Endometrial microvascular endothelial cells (primary cell): ENCODE measurements around the gene PAM. TPM values are rescaled to one million over a fixed set of nuclear protein-coding genes. Genes with fewer than 3 reads are reported as not detected.

Experiments used
- in situ Hi-C: cut with HindIII; loops from 2 replicates; pipeline ENCODE4 v1.10.0; 2017; ENCODE audit warnings: low sequenced_read_pairs, low pct_unique_long_range_greater_than_20kb; ENCODE audit errors: inconsistent ontology term
- total RNA-seq: library from RNA; depleted of rRNA; stranded (reverse); fragments of >200 nt; gene quantifications from one replicate; pipeline ENCODE4 v1.2.3, GENCODE V29; 2015; ENCODE audit errors: inconsistent ontology term

PAM gene
- total RNA-seq, 1 donor from 2014 or later: 168 TPM

- in situ Hi-C loops: no loop called here
Observed at GRCh38 chr5:102841021-102841420, 85.9 kb downstream of the PAM start.

- in situ Hi-C loops: no loop called here
Observed at GRCh38 chr5:102843997-102844396, 88.9 kb downstream of the PAM start.

GRCh38 chr5:102845041-102845440 lies 89.9 kb downstream of the PAM start:
- in situ Hi-C loops: no loop called here

- in situ Hi-C loops: no loop called here
Observed at GRCh38 chr5:102850503-102850902, 95.4 kb downstream of the PAM start.

GRCh38 chr5:102853680-102854079 lies 98.6 kb downstream of the PAM start:
- in situ Hi-C loops: no loop called here

- in situ Hi-C loops: no loop called here
Observed at GRCh38 chr5:102855681-102856388, 100.7 kb downstream of the PAM start.

GRCh38 chr5:102856389-102856777 lies 101.3 kb downstream of the PAM start:
- in situ Hi-C loops: no loop called here

GRCh38 chr5:102857076-102857818 lies 102.1 kb downstream of the PAM start:
- in situ Hi-C loops: no loop called here

- in situ Hi-C loops: no loop called here
Observed at GRCh38 chr5:102858221-102858620, 103.1 kb downstream of the PAM start.

GRCh38 chr5:102858808-102859207 lies 103.7 kb downstream of the PAM start:
- in situ Hi-C loops: no loop called here

GRCh38 chr5:102860035-102860434 lies 104.9 kb downstream of the PAM start:
- in situ Hi-C loops: no loop called here

GRCh38 chr5:102863058-102863457 lies 108.0 kb downstream of the PAM start:
- in situ Hi-C loops: no loop called here

- in situ Hi-C loops: no loop called here
Observed at GRCh38 chr5:102863764-102864560, 108.9 kb downstream of the PAM start.

- in situ Hi-C loops: no loop called here
Observed at GRCh38 chr5:102865171-102865509, 110.0 kb downstream of the PAM start.

- in situ Hi-C loops: no loop called here
Observed at GRCh38 chr5:102865510-102866236, 110.6 kb downstream of the PAM start.

- in situ Hi-C loops: no loop called here
Observed at GRCh38 chr5:102866237-102866600, 111.1 kb downstream of the PAM start.

- in situ Hi-C loops: no loop called here
Observed at GRCh38 chr5:102867992-102868662, 113.0 kb downstream of the PAM start.

- in situ Hi-C loops: no loop called here
Observed at GRCh38 chr5:102869230-102869629, 114.1 kb downstream of the PAM start.
